GM18951 (cell line): ENCODE data around the gene PLD1.

Source experiments
- POLR2A ChIP-seq: IDR thresholded peaks from 4 replicates; pipeline ENCODE4 v1.6.1; 2011; ENCODE audit warnings: mild to moderate bottlenecking; ENCODE audit not compliant: insufficient read length, insufficient read depth; ENCODE audit errors: extremely low read depth
- in situ Hi-C: fragments of 300-500 bp; cut with MboI; formaldehyde crosslinking; loops from one replicate; pipeline ENCODE4 v1.12.0; 2022; ENCODE audit warnings: low sequenced_read_pairs, mixed read lengths, inconsistent platforms; ENCODE audit not compliant: unreplicated experiment

PLD1 gene

GRCh38 chr3:171807129-171807675 lies 3.1 kb downstream of the PLD1 start:
- in situ Hi-C loops: no loop called here

DNA sequence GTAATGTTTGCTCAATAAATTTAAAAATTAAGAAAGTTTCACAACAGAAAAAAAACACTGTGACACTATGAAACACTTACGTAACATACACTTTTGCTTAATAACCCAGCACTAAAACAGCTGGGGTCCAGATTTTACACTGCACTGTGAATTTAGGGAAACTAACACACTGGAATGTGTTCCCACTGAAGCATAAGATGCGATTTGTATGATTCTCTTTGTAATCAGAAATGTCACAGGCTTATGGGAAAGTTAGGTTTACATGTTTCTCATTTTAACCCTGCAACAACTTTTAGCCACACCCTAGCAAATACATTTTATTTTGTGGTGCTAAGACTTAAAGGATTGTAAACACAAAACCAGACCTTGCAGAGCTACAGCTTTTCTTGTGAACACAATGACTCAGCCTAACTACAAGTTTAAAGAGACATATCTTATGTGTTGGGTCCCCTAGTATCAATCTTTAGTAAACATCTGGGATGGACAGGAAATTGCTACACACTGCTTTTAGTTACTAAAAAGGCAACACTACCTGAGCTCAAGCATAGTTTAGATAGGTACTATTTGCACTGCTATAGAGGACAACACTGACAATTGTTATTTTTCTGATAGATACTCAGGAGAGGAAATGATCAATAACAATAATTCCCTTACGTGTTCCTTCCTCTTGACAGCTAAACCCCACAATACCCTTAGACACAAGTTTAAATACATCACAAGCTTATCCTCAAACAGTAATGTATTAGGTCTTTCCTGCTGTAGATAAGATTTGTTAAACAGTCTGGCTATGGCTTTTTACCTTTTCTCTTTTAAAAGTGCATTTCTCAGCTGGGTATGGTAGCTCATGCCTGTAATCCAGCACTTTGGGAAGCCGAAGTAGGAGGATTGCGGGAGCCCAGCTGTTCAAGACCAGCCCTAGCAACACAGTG lies 3.8 kb downstream of the PLD1 start:
- in situ Hi-C loops: no loop called here
- TF ChIP-seq POLR2A: no peak

More at GRCh38 chr3:171807129-171807675, 3.1 kb downstream of the PLD1 start:
- TF ChIP-seq POLR2A: no peak

DNA sequence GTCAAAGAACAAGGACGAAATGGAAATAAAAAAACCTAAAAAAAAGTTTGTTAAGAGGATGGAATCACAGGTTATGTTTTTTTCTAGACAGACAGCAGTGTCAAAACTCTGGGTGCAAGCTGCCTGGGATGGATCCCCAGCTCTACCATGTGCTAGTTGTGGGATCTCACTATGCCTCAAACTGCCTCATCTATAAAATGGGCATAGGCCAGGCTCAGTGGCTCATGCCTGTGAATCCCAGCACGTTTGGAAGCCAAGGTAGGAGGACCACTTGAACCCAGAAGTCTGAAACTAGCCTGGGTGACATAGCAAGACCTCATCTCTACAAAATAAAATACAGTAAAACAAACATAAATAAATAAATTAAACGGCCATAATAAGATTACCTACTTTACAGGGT lies 4.6 kb downstream of the PLD1 start:
- no peak for TF ChIP-seq POLR2A
- in situ Hi-C loops: no loop called here

- TF ChIP-seq POLR2A: no peak
- in situ Hi-C loops: no loop called here
These were observed 5.5 kb downstream of the PLD1 start for GRCh38 chr3:171804618-171805389.

- in situ Hi-C loops: no loop called here
- TF ChIP-seq POLR2A: no peak
These were observed 7.2 kb downstream of the PLD1 start for GRCh38 chr3:171803044-171803443.

DNA sequence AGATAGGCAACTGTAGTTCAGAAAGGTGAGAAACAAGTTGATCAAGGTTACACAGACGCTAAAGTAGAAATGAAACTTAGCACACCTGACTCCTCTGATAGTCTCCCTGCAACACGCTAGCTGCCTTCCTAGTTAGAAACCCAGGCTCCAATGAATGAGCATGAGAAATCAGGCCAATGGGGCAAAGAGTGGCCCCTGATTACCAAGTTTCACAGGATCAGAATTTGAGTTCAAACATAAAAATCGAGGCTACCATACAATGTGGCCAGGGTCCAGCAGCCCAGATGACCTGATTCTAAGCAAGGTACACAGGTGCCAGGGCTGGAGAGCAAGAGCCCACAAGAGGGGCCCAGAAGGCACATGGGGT lies 7.7 kb downstream of the PLD1 start:
- TF ChIP-seq POLR2A: no peak

DNA sequence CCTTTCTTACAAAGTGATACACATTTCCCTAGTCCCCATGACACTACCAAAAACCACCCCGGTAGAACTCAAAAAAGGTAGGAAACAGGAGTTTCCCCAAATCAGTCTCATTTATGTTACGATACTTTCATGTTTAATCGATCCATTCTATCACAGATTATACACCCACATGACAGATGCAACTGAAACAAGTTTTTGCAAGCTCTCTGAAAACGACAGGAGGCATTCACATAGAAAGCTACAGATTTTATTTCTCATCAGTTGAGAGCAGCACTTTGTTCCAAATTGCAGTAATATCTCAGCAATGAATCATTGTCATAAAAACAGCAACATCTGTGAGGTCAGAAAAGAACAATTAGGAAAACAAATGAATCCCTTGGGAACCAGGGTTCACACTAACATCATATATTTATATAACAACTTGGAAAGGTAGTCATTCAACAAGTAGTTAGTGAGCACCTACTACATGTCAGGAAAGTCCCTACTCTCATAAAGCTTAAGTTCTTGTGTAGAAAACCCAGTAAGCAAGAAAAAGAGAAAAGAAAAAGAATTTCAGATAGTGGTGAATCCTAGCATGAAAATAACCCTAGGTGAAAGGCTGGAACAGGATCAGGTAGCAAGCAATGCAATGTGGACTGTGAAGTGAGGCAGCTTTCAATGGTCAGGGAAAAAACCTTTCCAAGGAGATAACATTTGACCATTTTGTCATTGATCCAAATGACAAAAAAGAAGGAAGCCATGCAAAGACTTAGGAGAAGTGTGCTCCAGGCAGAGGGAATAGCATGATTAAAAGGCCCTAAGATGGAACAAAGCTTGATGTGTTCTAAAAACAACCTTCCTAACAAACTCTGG lies 8.3 kb downstream of the PLD1 start:
- in situ Hi-C loops: no loop called here
- TF ChIP-seq POLR2A: no peak

More for the DNA sequence above, 7.7 kb downstream of the PLD1 start:
- in situ Hi-C loops: no loop called here

DNA sequence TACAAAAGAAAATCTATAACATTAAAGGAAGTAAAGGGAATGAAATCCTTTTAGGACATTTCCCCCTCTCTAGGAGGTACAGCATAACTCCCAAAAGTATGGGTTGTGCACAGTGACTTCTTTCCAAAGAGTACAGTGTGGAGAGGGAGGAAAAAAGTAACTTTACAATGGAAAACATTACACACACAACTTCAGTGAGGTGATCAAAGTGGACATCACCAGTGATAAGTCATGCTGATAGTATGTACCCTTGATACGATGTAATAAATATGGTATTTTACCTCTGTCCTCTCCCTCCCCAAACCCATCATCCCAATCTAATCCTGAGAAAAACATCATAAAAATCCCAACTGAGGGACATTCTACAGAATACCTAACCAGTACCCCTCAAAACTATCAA lies 10.8 kb downstream of the PLD1 start:
- TF ChIP-seq POLR2A: no peak
- in situ Hi-C loops: no loop called here

- in situ Hi-C loops: no loop called here
These were observed 12.4 kb downstream of the PLD1 start for GRCh38 chr3:171797873-171798272.

DNA sequence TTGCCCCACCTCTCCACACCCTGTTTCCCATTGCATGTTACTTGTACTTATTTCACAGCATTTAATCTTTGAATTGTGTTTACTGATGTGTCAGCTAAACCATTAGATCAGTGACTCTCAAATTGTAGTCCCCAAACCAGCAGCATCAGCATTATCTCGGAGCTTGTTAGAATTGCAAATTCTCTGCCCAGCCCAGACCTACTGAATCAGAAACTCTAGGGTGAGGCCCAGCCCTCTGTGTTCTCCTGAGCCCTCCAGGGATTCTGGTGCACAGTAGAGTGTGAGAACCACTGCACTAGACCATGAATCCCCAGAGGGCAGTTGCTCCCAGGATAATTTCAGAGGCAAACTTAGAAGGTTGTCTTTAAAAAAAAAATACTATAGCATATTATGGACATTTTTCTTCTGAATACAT lies 13.0 kb downstream of the PLD1 start:
- in situ Hi-C loops: no loop called here
- TF ChIP-seq POLR2A: no peak

More at GRCh38 chr3:171797873-171798272, 12.4 kb downstream of the PLD1 start:
- no peak for TF ChIP-seq POLR2A

GRCh38 chr3:171796625-171797264 lies 13.5 kb downstream of the PLD1 start:
- in situ Hi-C loops: no loop called here
- no peak for TF ChIP-seq POLR2A

- in situ Hi-C loops: no loop called here
- no peak for TF ChIP-seq POLR2A
These were observed 17.8 kb downstream of the PLD1 start for GRCh38 chr3:171792531-171792930.

- TF ChIP-seq POLR2A: no peak
- in situ Hi-C loops: no loop called here
These were observed 18.6 kb downstream of the PLD1 start for GRCh38 chr3:171791692-171792076.
